H9 (cell line): ENCODE measurements around the gene MAPK4. TPM values are rescaled to one million over a fixed set of nuclear protein-coding genes. Genes with fewer than 3 reads are reported as not detected.

ENCODE experiments used
- DNase-seq: peaks from one replicate; pipeline ENCODE4 v3.0.0-alpha.2; 2017
- H2AFZ ChIP-seq: one replicate; pipeline ENCODE4 v1.6.1; 2013; ENCODE audit warnings: mild to moderate bottlenecking, low read length, control low read depth, moderate library complexity
- H2AK5ac ChIP-seq: 2 replicates; pipeline ENCODE4 v1.6.1; 2013; ENCODE audit warnings: low read length, control low read depth, mixed read lengths; ENCODE audit not compliant: insufficient read length
- H2BK120ac ChIP-seq: one replicate; pipeline ENCODE4 v1.6.1; 2013; ENCODE audit warnings: low read depth, mild to moderate bottlenecking, low read length, control low read depth, inconsistent platforms; ENCODE audit not compliant: poor library complexity, severe bottlenecking
- H2BK12ac ChIP-seq: 2 replicates; pipeline ENCODE4 v1.6.1; 2013; ENCODE audit warnings: low read length, control low read depth, mixed read lengths, low read depth; ENCODE audit not compliant: insufficient read length
- H2BK15ac ChIP-seq: 2 replicates; pipeline ENCODE4 v1.6.1; 2013; ENCODE audit warnings: low read depth, low read length, control low read depth
- H2BK20ac ChIP-seq: one replicate; pipeline ENCODE4 v1.6.1; 2013; ENCODE audit warnings: low read depth, mild to moderate bottlenecking, low read length, control low read depth, inconsistent platforms; ENCODE audit not compliant: poor library complexity, severe bottlenecking
- H2BK5ac ChIP-seq: 2 replicates; pipeline ENCODE4 v1.6.1; 2013; ENCODE audit warnings: low read length, control low read depth, mixed read lengths; ENCODE audit not compliant: insufficient read length
- H3K14ac ChIP-seq: 2 replicates; pipeline ENCODE4 v1.6.1; 2013; ENCODE audit warnings: low read length, control low read depth; ENCODE audit not compliant: insufficient read depth
- H3K18ac ChIP-seq: 2 replicates; pipeline ENCODE4 v1.6.1; 2013; ENCODE audit warnings: low read depth, mild to moderate bottlenecking, mixed read lengths, low read length, control low read depth; ENCODE audit not compliant: insufficient read length
- H3K23ac ChIP-seq: 2 replicates; pipeline ENCODE4 v1.6.1; 2013; ENCODE audit warnings: low read length, control low read depth, mixed read lengths, low read depth; ENCODE audit not compliant: insufficient read length
- H3K23me2 ChIP-seq: 2 replicates; pipeline ENCODE4 v1.6.1; 2013; ENCODE audit warnings: low read depth, mild to moderate bottlenecking, mixed read lengths, low read length, control low read depth; ENCODE audit not compliant: insufficient read length, poor library complexity, severe bottlenecking
- H3K27ac ChIP-seq: 2 replicates; pipeline ENCODE4 v1.5.1; 2013; ENCODE audit warnings: low read length, control low read depth, mixed read lengths, low read depth; ENCODE audit not compliant: insufficient read length
- H3K27me3 ChIP-seq: 2 replicates; pipeline ENCODE4 v1.6.1; 2013; ENCODE audit warnings: low read length, control low read depth, inconsistent platforms; ENCODE audit not compliant: insufficient read depth
- H3K4ac ChIP-seq: 2 replicates; pipeline ENCODE4 v1.6.1; 2013; ENCODE audit warnings: low read depth, mild to moderate bottlenecking, control low read depth, inconsistent platforms, low read length, moderate library complexity
- H3K4me1 ChIP-seq: 2 replicates; pipeline ENCODE4 v1.6.1; 2013; ENCODE audit warnings: low read length, control low read depth, inconsistent platforms; ENCODE audit not compliant: insufficient read depth
- H3K4me2 ChIP-seq: 2 replicates; pipeline ENCODE4 v1.6.1; 2013; ENCODE audit warnings: low read length, control low read depth, mixed read lengths; ENCODE audit not compliant: insufficient read length, insufficient read depth
- H3K56ac ChIP-seq: 2 replicates; pipeline ENCODE4 v1.6.1; 2013; ENCODE audit warnings: low read depth, mild to moderate bottlenecking, mixed read lengths, low read length, control low read depth; ENCODE audit not compliant: insufficient read length
- H3K79me1 ChIP-seq: 2 replicates; pipeline ENCODE4 v1.6.1; 2013; ENCODE audit warnings: low read depth, mild to moderate bottlenecking, moderate library complexity, low read length, control low read depth, inconsistent platforms; ENCODE audit not compliant: insufficient read depth, poor library complexity, severe bottlenecking
- H3K79me2 ChIP-seq: 2 replicates; pipeline ENCODE4 v1.6.1; 2013; ENCODE audit warnings: low read length, control low read depth, inconsistent platforms; ENCODE audit not compliant: insufficient read depth
- H3K9ac ChIP-seq: 2 replicates; pipeline ENCODE4 v1.6.1; 2013; ENCODE audit warnings: low read length, control low read depth, mixed read lengths; ENCODE audit not compliant: insufficient read length; ENCODE audit errors: extremely low read depth
- H3K9me3 ChIP-seq: one replicate; pipeline ENCODE4 v1.6.1; 2013; ENCODE audit warnings: low read depth, low read length, inconsistent platforms; ENCODE audit not compliant: control insufficient read depth
- H3T11ph ChIP-seq: one replicate; pipeline ENCODE4 v1.6.1; 2013; ENCODE audit warnings: mild to moderate bottlenecking, low read length, control low read depth, inconsistent platforms
- H4K20me1 ChIP-seq: one replicate; pipeline ENCODE4 v1.6.1; 2013; ENCODE audit not compliant: control insufficient read depth, insufficient read length, insufficient read depth
- H4K5ac ChIP-seq: 2 replicates; pipeline ENCODE4 v1.6.1; 2013; ENCODE audit warnings: low read depth, mild to moderate bottlenecking, mixed read lengths, low read length, control low read depth; ENCODE audit not compliant: insufficient read length
- H4K8ac ChIP-seq: replicated peaks from 2 replicates; pipeline ENCODE4 v1.6.1; 2013; ENCODE audit warnings: low read length, control low read depth, mixed read lengths, low read depth; ENCODE audit not compliant: insufficient read length
- H4K91ac ChIP-seq: 2 replicates; pipeline ENCODE4 v1.6.1; 2013; ENCODE audit warnings: low read depth, mild to moderate bottlenecking, moderate library complexity, mixed read lengths, low read length, control low read depth; ENCODE audit not compliant: insufficient read length
- H3K27ac Mint-ChIP-seq, 3 experiments: 2 replicates in 2 of 3; 3 replicates in 1 of 3; pipeline ENCODE4 v1.8.0; 2020 to 2021; ENCODE audit warnings: mixed read lengths in 3 of 3, mild to moderate bottlenecking in 1 of 3, moderate library complexity in 1 of 3
- H3K27me3 Mint-ChIP-seq: 2 replicates; pipeline ENCODE4 v1.8.0; 2021; ENCODE audit warnings: low read depth, mild to moderate bottlenecking, moderate library complexity, mixed read lengths
- H3K36me3 Mint-ChIP-seq, 3 experiments: 2 replicates in 2 of 3; 3 replicates in 1 of 3; pipeline ENCODE4 v1.8.0; 2020 to 2021; ENCODE audit warnings: low read depth in 3 of 3, mixed read lengths in 3 of 3; ENCODE audit not compliant: insufficient read depth in 1 of 3
- H3K4me1 Mint-ChIP-seq, 2 experiments: 2 replicates each; pipeline ENCODE4 v1.8.0; 2020; ENCODE audit warnings: mixed read lengths in 2 of 2
- H3K4me3 Mint-ChIP-seq, 2 experiments: 2 replicates in 1 of 2; 3 replicates in 1 of 2; pipeline ENCODE4 v1.8.0; 2020 to 2021; ENCODE audit warnings: mild to moderate bottlenecking in 2 of 2, mixed read lengths in 2 of 2, moderate library complexity in 1 of 2
- H3K9me3 Mint-ChIP-seq, 2 experiments: 2 replicates in 1 of 2; 3 replicates in 1 of 2; pipeline ENCODE4 v1.8.0; 2020; ENCODE audit warnings: mild to moderate bottlenecking in 2 of 2, mixed read lengths in 2 of 2, moderate library complexity in 1 of 2
- CTCF ChIP-seq: fragments of 200-600 bp; sonication (generic); conservative IDR thresholded peaks from 3 replicates; pipeline ENCODE4 v1.8.0; 2021; ENCODE audit warnings: antibody characterized with exemption, mild to moderate bottlenecking
- WGBS: extraction: QIAGEN DNeasy Blood & Tissue Kit; methylation state at CpG from one replicate; pipeline ENCODE4 v1.1.7; 2013; ENCODE audit warnings: missing lambda C conversion rate, low lambda C conversion rate, mixed read lengths; ENCODE audit not compliant: insufficient read length; ENCODE audit errors: extremely low coverage; 5-methylcytosine and 5-hydroxymethylcytosine counted together
- total RNA-seq: library from RNA; stranded (reverse); gene quantifications from 2 replicates; pipeline ENCODE4 v1.2.1, GENCODE V29; 2021

MAPK4 gene
- total RNA-seq, 1 experiment from 2014 or later = 1.6 TPM

GRCh38 chr18:50523165-50523564 lies 36.7 kb upstream of the MAPK4 start:
- Histone ChIP-seq H3K4ac (no peak overlapping the region), H3K9me3 (no peaks in the 10 kb centered on the region), H4K5ac (no peak overlapping the region), H3K4me2 (no peak overlapping the region), H3K18ac (no peak overlapping the region), H4K8ac (no peak overlapping the region), H2BK12ac (no peak overlapping the region), H3K14ac (no peak overlapping the region), H2BK20ac (no peak overlapping the region), H3K79me2 (no peaks in the 10 kb centered on the region), H3K23me2 (no peaks in the 10 kb centered on the region), H3K27me3 (no peaks in the 10 kb centered on the region), H3K27ac (no peak overlapping the region), H3K23ac (no peak overlapping the region), H3K79me1 (no peaks in the 10 kb centered on the region), H3K9ac (no peak overlapping the region), H4K20me1 (no peaks in the 10 kb centered on the region), H4K91ac (no peak overlapping the region), H2BK5ac (no peak overlapping the region), H2AFZ (no peak overlapping the region), H3K4me1 (no peaks in the 10 kb centered on the region), H2AK5ac (no peak overlapping the region), H3T11ph (no peak overlapping the region), H3K56ac (no peak overlapping the region), H2BK120ac (no peak overlapping the region), H2BK15ac (no peak overlapping the region)
- Mint-ChIP-seq H3K4me3 (no peak overlapping the region), H3K27me3 (peaks cover 4% of the 10 kb centered on the region; the same call in 1 of the 2 replicates), H3K36me3 (no peaks in the 10 kb centered on the region; a peak in 1 of 7 replicates), H3K9me3 (no peaks in the 10 kb centered on the region; a peak in 1 of 5 replicates), H3K27ac (peak overlapping the region in 1 of 3 experiments; percentile 15; a peak in 2 of 7 replicates), H3K4me1 (peaks cover 13 to 27% of the 10 kb centered on the region in 2 experiments)
- DNase-seq = no peak
- no CpG with 5 or more reads among the region's 6 CpGs for WGBS
- TF ChIP-seq CTCF = no peak
